ENCODE results near the gene HEPHL1.

Gene HEPHL1

GRCh38 chr11:94150056-94150455, 128.9 kb downstream of the HEPHL1 start:
- peaks cover 33% of the 10 kb centered on the region; the same call in 1 of the 2 replicates for H3K79me2 ChIP-seq (ENCODE audit: insufficient read depth, low read length)

DNA sequence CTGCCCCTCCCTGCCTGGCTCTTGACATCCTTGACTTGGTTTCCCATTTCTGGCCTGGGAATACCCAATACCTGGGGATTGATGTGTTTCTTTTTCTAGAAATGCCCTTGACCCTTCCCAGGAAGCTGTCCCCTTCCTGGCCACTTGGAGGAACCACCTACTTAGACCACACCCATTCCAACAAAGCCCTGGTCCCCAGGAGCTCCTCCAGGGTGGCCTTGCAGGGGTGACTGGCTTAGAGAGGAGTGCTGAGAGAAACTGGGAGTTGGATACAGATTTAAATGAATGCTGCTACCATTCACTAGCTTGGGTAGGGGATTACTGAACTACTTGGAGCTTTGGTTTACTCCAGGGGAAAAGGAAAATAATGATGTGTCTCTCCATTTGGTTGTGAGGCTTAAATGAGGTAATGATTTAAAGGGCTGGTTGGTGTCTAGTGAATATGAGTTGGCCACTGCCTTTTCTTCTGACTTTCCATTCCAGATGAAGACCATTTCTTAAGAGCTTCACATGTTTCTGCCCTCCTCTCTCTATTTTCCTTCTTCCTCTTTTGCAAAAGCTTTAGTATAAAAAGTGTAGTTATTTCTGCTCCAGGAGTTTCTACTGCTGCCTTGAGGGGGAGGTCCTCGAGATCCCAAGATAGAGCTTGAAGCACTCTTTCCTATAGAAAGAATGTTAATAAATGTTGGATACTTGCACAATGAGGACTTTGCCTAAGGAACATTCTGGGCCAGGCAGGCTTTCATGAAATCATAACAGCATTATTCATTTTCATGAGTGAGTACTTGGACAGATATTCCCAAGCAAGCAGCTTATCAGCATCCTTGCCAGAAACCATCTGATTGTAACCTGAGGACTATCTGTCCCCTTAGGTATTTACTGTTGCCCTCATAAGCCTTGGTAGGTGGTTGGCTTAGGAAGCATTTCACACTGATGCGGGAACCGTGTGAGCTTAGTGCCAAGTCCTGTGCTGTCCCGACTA, 129.8 kb downstream of the HEPHL1 start:
- Histone ChIP-seq H3K9me2 (replicated peaks; ENCODE audit: insufficient read depth, low read length) (no peaks in the 10 kb centered on the region), H3F3A (ENCODE audit: insufficient read depth) (no peaks in the 10 kb centered on the region), H3K36me3 (ENCODE audit: low read length) (no peaks in the 10 kb centered on the region), H3K9ac (ENCODE audit: low read length) (no peak overlapping the region), H3K4me3 (ENCODE audit: insufficient read depth, low read length, poor library complexity, severe bottlenecking) (no peak overlapping the region), H3K27me3 (ENCODE audit: low read length) (no peaks in the 10 kb centered on the region), H3K27ac (ENCODE audit: low read depth, low read length) (no peak overlapping the region), H3K4me2 (ENCODE audit: low read depth, low read length, poor library complexity, severe bottlenecking) (no peak overlapping the region), H3K79me2 (ENCODE audit: insufficient read depth, low read length) (peaks cover 33% of the 10 kb centered on the region; the same call in 1 of the 2 replicates), H4K20me1 (ENCODE audit: low read depth, low read length) (no peaks in the 10 kb centered on the region), H3K9me3 (ENCODE audit: insufficient read depth, low read length) (no peaks in the 10 kb centered on the region), H2AFZ (ENCODE audit: low read depth, low read length, severe bottlenecking) (no peak overlapping the region)
- TF ChIP-seq CTCF (IDR thresholded peaks at IDR 0.05; ENCODE audit: insufficient read depth, low read length, poor library complexity, severe bottlenecking) = no peak
- no peak for TF ChIP-seq EZH2phosphoT487 (conservative IDR thresholded peaks at IDR 0.05; ENCODE audit: low read length)

More at GRCh38 chr11:94150056-94150455, 128.9 kb downstream of the HEPHL1 start:
- Histone ChIP-seq H3K36me3 (ENCODE audit: low read length) (no peaks in the 10 kb centered on the region), H3F3A (ENCODE audit: insufficient read depth) (no peaks in the 10 kb centered on the region), H3K9me3 (ENCODE audit: insufficient read depth, low read length) (no peaks in the 10 kb centered on the region), H3K27me3 (ENCODE audit: low read length) (no peaks in the 10 kb centered on the region), H3K4me2 (ENCODE audit: low read depth, low read length, poor library complexity, severe bottlenecking) (no peak overlapping the region), H3K9ac (ENCODE audit: low read length) (no peak overlapping the region), H2AFZ (ENCODE audit: low read depth, low read length, severe bottlenecking) (no peak overlapping the region), H3K4me3 (ENCODE audit: insufficient read depth, low read length, poor library complexity, severe bottlenecking) (no peak overlapping the region), H4K20me1 (ENCODE audit: low read depth, low read length) (no peaks in the 10 kb centered on the region), H3K27ac (ENCODE audit: low read depth, low read length) (no peak overlapping the region), H3K9me2 (replicated peaks; ENCODE audit: insufficient read depth, low read length) (no peaks in the 10 kb centered on the region)
- no peak for TF ChIP-seq CTCF (IDR thresholded peaks at IDR 0.05; ENCODE audit: insufficient read depth, low read length, poor library complexity, severe bottlenecking)
- no peak for TF ChIP-seq EZH2phosphoT487 (conservative IDR thresholded peaks at IDR 0.05; ENCODE audit: low read length)

- no peaks in the 10 kb centered on the region for H4K20me1 ChIP-seq (ENCODE audit: low read depth, low read length)
Observed at GRCh38 chr11:94151903-94152677, 130.9 kb downstream of the HEPHL1 start.

More at GRCh38 chr11:94151903-94152677, 130.9 kb downstream of the HEPHL1 start:
- no peak overlapping the region for H3K4me2 ChIP-seq (ENCODE audit: low read depth, low read length, poor library complexity, severe bottlenecking)
- H3K9ac ChIP-seq (ENCODE audit: low read length) = no peak overlapping the region
- H3K9me2 ChIP-seq (replicated peaks; ENCODE audit: insufficient read depth, low read length) = no peaks in the 10 kb centered on the region
- H3K36me3 ChIP-seq (ENCODE audit: low read length) = no peaks in the 10 kb centered on the region
- H3K27me3 ChIP-seq (ENCODE audit: low read length) = no peaks in the 10 kb centered on the region
- no peak overlapping the region for H3K4me3 ChIP-seq (ENCODE audit: insufficient read depth, low read length, poor library complexity, severe bottlenecking)
- no peaks in the 10 kb centered on the region for H3F3A ChIP-seq (ENCODE audit: insufficient read depth)
- no peak overlapping the region for H2AFZ ChIP-seq (ENCODE audit: low read depth, low read length, severe bottlenecking)
- H3K9me3 ChIP-seq (ENCODE audit: insufficient read depth, low read length) = no peaks in the 10 kb centered on the region
- no peak for TF ChIP-seq CTCF (IDR thresholded peaks at IDR 0.05; ENCODE audit: insufficient read depth, low read length, poor library complexity, severe bottlenecking)
- H3K79me2 ChIP-seq (ENCODE audit: insufficient read depth, low read length) = peaks cover 29% of the 10 kb centered on the region; the same call in 1 of the 2 replicates
- no peak overlapping the region for H3K27ac ChIP-seq (ENCODE audit: low read depth, low read length)

Measured in SU-DHL-6 (cell line).